ENCODE measurements around the gene TMEM19. TPM values are rescaled to one million over a fixed set of nuclear protein-coding genes. Genes with fewer than 3 reads are reported as not detected.

TMEM19 gene
- total RNA-seq, 1 donor from 2014 or later = 27.0 TPM

- DNase-seq (ENCODE audit: low read depth, low spot score) = no peak
- Mint-ChIP-seq H3K4me1 (no peaks in the 10 kb centered on the region), H3K27me3 (ENCODE audit: low read depth) (no peaks in the 10 kb centered on the region), H3K27ac (ENCODE audit: unreplicated experiment) (no peak overlapping the region), H3K4me3 (no peak overlapping the region), H3K9me3 (no peaks in the 10 kb centered on the region), H3K36me3 (ENCODE audit: low read depth) (peaks cover 12% of the 10 kb centered on the region)
- TF ChIP-seq CTCF (conservative IDR thresholded peaks at IDR 0.05) = no peak
Observed at GRCh38 chr12:71641390-71641789, 44.5 kb upstream of the TMEM19 start.

GRCh38 chr12:71642264-71642663 is 43.6 kb upstream of the TMEM19 start:
- TF ChIP-seq CTCF (conservative IDR thresholded peaks at IDR 0.05) = no peak
- peaks cover 10% of the 10 kb centered on the region for H3K36me3 Mint-ChIP-seq (ENCODE audit: low read depth)

GRCh38 chr12:71645268-71645667 is 40.6 kb upstream of the TMEM19 start:
- Mint-ChIP-seq H3K36me3 (ENCODE audit: low read depth) (peaks cover 14% of the 10 kb centered on the region), H3K27me3 (ENCODE audit: low read depth) (no peaks in the 10 kb centered on the region), H3K4me3 (no peak overlapping the region), H3K27ac (ENCODE audit: unreplicated experiment) (no peak overlapping the region), H3K4me1 (no peaks in the 10 kb centered on the region), H3K9me3 (no peaks in the 10 kb centered on the region)
- TF ChIP-seq CTCF (conservative IDR thresholded peaks at IDR 0.05) = no peak
- DNase-seq (ENCODE audit: low read depth, low spot score) = no peak

More at GRCh38 chr12:71642264-71642663, 43.6 kb upstream of the TMEM19 start:
- Mint-ChIP-seq H3K27me3 (ENCODE audit: low read depth) (no peaks in the 10 kb centered on the region), H3K4me1 (no peaks in the 10 kb centered on the region), H3K4me3 (no peak overlapping the region), H3K9me3 (no peaks in the 10 kb centered on the region), H3K27ac (ENCODE audit: unreplicated experiment) (no peak overlapping the region)
- DNase-seq (ENCODE audit: low read depth, low spot score) = no peak

- no peaks in the 10 kb centered on the region for H3K9me3 Mint-ChIP-seq
- peaks cover 12% of the 10 kb centered on the region for H3K36me3 Mint-ChIP-seq (ENCODE audit: low read depth)
- DNase-seq (ENCODE audit: low read depth, low spot score) = no peak
- H3K4me3 Mint-ChIP-seq = no peak overlapping the region
- no peaks in the 10 kb centered on the region for H3K27me3 Mint-ChIP-seq (ENCODE audit: low read depth)
- H3K4me1 Mint-ChIP-seq = no peaks in the 10 kb centered on the region
- no peak for TF ChIP-seq CTCF (conservative IDR thresholded peaks at IDR 0.05)
- no peak overlapping the region for H3K27ac Mint-ChIP-seq (ENCODE audit: unreplicated experiment)
Observed at GRCh38 chr12:71646512-71646911, 39.4 kb upstream of the TMEM19 start.

GRCh38 chr12:71648537-71648936 is 37.3 kb upstream of the TMEM19 start:
- Mint-ChIP-seq H3K27me3 (ENCODE audit: low read depth) (no peaks in the 10 kb centered on the region), H3K9me3 (no peaks in the 10 kb centered on the region), H3K27ac (ENCODE audit: unreplicated experiment) (no peak overlapping the region), H3K36me3 (ENCODE audit: low read depth) (peaks cover 9% of the 10 kb centered on the region), H3K4me1 (no peaks in the 10 kb centered on the region), H3K4me3 (no peak overlapping the region)
- TF ChIP-seq CTCF (conservative IDR thresholded peaks at IDR 0.05) = no peak
- no peak for DNase-seq (ENCODE audit: low read depth, low spot score)

GRCh38 chr12:71649401-71649800 is 36.5 kb upstream of the TMEM19 start:
- no peak for TF ChIP-seq CTCF (conservative IDR thresholded peaks at IDR 0.05)
- Mint-ChIP-seq H3K4me3 (no peak overlapping the region), H3K27me3 (ENCODE audit: low read depth) (no peaks in the 10 kb centered on the region), H3K36me3 (ENCODE audit: low read depth) (peaks cover 13% of the 10 kb centered on the region), H3K27ac (ENCODE audit: unreplicated experiment) (no peak overlapping the region), H3K9me3 (no peaks in the 10 kb centered on the region), H3K4me1 (no peaks in the 10 kb centered on the region)
- DNase-seq (ENCODE audit: low read depth, low spot score) = no peak
